CD4-positive, alpha-beta T cell treated with Interleukin-10 for 1 hour (primary cell): ENCODE data around the gene MIOX.
A peak's percentile ranks its signal among the peaks of the same experiment; 100 is the strongest.
"Not testable (repeated sequence)": the region's sequence is repeated elsewhere in the genome, so short reads cannot be mapped to it uniquely, and the experiment has no call there.

Source experiments
- DNase-seq: peaks from one replicate; pipeline ENCODE4 v3.0.0-alpha.2; 2020

The MIOX gene

DNA sequence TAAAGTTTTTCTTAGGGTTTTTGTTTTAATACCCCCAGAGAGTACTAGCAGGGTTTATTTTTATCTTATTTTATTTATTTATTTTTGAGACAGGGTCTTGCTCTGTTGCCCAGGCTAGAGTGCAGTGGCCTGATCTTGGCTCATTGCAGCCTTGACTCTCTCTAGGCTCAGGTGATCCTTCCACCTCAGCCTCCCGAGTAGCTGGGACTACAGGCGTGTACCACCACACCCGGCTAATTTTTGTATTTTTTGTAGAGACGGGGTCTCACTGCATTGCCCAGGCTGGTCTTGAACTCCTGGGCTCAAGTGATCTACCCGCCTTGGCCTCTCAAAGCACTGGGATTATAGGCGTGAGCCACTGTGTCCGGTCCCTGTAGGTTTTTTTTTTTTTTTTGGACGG is 33.5 kb downstream of the MIOX start:
- not testable (repeated sequence) for DNase-seq

DNA sequence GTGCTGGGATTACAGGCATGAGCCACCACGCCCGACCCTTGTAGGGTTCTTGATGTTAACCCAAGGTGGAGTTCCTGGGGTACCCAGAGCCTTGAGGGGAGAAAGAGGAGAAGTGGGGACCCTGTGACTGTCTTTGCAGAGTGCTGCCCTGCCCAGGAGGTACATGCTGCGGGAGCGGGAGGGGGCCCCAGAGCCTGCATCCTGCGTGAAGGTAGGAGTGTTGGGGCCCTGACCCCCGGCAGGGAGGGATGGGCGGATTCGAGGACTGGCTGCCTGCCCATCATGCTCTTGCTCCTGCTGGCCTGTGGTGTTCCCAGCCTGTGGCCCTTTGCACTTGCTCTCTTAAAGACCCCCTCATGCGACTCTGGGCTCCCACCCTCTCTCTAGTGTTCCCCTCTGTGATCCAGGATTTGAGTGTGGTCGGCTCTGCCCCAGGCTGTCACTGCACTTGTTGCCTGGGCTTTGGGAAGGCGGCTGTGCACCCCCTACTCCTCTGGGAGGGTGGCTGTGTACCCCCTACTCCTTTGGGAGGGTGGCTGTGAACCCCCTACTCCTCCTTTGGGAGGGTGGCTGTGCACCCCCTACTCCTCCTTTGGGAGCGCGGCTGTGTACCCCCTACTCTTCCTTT is 34.3 kb downstream of the MIOX start:
- no peak for DNase-seq

DNA sequence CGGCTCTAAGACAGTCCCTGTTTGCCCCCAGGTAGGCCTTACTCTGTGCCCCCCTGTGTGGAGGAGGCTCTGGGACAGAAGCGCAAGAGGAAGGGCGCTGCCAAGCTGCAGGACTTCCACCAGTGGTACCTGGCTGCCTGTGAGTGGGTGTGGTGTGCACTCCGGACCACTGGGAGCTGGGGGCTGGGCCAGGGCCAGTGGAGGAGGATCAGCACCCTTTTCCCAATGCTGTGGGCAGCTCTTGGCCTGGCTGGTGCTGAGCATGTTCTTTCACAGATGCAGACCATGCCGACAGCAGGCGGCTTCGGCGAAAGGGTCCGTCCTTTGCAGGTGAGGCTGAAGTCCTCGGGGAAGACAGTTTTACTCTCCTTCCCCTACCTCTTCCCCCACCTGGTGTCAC is 35.1 kb downstream of the MIOX start:
- DNase-seq: no peak

DNA sequence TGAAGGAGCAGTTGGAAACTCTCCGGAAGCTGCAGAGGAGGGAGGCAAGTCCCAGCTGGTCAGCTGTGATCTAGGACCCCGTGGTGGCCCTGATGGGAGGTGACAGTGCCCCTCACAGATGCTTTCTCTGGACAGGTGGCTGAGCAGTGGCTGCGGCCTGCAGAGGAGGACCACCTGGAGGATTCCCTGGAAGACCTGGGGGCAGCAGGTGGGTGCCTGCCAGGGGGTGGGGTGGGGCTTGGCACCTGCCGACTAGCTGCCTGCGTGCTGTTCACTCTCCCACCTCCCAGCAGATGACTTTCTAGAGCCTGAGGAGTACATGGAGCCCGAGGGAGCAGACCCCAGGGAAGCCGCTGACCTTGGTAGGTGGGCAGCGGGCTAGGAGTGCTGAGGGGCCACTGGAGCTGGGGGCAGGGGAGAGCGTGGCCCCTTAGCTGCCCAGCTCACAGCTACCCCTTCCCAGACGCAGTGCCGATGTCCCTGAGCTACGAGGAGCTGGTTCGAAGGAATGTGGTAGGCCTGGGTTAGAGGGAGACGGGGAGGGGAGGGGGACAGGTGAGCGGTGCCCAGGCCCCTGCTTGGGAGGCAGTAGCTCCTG is 35.6 kb downstream of the MIOX start:
- no peak for DNase-seq

DNA sequence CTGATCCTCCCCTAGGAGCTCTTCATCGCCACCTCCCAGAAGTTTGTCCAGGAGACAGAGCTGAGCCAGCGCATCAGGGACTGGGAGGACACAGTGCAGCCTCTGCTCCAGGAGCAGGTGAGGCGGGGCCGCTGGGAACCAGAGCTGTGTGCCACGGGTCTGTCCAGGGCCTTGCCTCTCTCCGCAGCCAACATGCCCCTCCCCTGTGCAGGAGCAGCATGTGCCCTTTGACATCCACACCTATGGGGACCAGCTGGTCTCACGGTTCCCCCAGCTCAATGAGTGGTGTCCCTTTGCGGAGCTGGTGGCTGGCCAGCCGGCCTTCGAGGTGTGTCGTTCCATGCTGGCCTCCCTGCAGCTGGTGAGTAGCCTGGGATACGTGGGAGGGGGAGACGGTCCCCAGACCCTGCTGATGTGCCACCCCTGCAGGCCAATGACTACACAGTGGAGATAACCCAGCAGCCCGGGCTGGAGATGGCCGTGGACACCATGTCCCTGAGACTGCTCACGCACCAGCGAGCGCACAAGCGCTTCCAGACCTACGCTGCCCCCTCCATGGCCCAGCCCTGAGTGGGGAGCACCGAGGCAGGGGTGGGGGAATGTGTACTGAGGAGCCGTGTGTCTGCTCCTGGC is 36.3 kb downstream of the MIOX start:
- DNase-seq: no peak

DNA sequence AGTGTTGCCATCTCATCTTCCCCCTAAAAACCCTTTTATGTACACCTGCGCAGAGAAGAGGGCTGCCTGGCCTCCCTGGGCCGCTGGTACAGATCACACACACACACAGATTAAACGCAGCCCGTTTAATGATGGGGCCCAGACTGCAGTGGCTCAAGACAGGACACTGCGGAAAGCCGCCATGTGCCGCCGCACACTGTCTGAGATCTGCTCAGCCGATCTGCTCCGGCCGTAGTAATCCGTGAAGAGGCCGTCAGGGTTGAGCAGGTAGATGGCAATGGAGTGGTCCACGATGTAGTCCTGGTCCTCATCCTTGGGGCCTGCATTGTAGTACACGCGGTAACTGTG is 36.8 kb downstream of the MIOX start:
- DNase-seq: no peak

DNA sequence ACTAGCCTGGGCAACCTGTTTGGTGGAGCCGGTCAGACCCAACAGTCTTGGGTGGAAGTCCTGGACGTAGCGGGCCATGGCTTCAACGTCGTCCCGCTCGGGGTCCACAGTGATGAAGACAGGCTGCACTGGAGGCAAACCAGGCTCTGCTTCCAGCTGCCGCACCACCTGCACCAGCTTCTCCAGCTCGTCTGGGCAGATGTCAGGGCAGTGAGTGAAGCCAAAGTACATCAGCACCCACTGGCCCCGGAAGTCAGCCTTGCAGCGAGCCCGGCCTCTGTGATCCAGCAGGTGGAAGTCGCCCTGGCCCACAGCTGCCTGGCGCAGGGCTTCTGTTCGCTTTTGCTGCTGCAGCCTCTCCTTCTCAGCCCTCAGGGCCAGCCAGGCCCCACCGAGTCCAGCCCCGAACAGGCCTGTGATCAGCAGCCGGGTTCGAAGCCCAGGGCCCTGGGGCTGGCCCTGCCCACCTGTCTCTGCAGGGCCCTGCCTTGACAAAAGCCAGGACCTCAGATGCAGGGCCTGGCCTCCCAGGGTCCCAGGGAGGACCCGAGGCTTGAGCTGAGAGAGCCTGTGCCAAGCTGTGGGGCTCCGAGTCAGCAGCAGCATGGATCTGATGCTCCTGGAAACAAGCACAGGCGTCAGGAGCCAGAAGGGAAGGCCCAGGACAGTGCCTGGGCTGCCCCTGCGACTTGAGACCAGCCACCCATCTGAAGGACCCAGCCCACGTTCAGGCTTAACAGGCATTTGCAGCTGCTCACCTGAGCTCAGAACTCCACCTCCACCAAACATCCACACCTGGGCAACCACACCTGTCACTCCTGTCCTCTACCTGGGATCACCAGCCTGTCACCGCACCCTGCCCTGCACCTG is 37.4 kb downstream of the MIOX start:
- no peak for DNase-seq

DNA sequence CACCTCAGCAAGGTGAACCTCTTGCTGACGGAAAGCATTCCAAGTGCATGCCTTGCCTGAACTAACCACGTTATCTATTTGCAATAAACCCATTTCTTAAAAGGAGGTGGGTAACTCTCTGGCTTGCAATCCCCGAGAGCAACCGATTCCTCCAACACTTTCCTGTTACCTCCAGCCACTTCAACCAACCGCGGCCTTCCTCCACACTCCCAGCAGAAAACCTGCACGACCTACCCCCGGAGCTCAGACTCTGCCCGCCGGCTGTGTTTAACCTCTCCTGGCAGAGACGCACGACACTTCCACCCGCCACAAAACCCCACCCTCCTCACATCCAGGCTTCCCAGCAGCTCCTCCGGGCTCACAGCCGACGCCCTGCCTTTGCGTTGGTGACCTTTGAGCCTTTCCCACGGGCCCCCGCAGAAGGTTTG is 38.0 kb downstream of the MIOX start:
- no peak for DNase-seq

DNA sequence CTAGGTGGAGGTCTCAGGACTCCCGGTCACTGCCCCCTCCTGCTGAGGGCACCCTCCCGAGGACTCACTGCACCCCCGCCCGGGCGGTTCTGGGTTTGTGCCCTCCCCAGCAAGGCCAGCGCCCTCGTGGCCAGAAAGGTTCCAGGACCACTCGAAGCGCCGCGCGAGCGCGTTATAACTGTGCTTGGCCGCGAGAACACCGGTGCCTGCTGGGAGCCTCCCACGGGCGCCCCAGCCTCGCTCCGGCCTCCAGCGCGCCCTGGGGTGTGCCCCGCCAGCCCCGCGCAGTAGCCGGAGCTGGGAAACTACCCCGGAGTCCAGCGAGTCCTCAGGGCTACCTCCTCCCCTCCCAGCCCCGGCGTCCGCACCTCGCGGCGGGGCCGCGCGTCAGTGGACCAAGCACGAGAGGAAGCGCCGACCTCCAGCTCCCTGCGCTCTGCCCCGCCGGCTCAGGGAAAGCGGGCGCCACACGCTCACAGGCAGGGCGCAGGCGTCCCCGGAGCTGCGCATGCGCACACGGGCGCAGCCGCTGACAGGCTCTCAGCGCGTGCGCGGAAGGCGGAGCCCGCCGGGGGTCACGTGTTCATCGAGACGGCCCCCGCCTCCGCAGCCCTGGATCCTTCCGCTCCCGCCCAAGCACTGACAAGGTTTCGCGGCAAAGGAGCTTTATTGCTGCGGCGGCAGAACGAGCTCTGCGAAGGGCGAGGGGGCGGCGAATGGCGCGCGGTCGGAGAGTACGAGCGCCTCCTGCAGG is 38.6 kb downstream of the MIOX start, which contains the start of gene SCO2:
TSS of gene SCO2 (minus strand) at position 495 of the 754 bp plus-strand sequence. CDS start 1,187 bp downstream, outside the sequence.
- DNase-seq: peak; percentile 98

DNA sequence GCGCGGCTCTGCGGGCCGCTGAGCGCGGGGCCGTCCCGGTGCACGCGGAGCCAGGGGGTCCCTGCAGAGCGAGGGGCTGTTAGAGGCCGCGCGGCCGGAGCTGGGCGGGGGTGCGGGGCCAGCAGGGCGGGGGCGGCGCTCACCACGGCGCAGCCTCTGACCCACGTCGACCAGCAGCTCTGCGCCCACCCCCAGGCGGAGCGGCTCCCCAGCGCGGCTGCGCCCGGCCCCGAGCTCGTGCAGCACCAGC is 39.1 kb downstream of the MIOX start:
- no peak for DNase-seq

DNA sequence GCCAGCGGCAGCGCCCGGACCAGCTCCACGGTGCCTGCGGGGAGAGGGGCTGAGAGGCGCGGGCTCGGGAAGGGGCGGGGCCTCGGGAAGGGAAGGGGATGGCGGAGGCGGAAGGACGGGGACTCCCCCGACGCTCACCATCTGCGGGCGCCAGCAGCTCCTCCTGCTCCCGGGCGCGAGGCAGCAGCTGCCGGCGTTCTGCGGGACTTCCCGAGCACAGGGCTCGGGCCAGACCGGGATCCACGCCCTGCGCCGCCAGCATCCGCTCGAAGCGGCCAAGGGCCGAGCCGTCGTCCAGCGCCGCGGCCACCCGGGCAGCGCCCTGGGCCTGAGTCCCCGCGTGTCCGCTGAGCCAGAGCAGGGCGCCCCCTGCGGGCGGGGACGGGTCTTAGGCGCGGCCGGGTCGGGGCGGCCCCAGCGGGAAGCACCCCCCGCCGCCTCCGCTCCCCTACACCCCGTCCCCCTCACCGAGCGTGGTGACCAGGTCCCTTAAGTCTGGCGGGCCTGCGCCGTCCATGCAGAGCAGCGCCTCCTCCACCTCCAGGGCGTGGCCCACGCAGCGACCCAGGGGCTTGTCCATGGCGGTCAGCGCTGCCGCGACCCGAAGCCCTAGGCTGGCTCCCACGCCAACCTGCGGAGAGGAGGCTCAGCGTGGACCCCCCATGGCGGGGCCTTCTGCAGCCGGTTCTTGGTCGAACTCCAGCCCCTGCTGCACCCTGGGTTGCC is 39.6 kb downstream of the MIOX start:
- peak; percentile 89 for DNase-seq

DNA sequence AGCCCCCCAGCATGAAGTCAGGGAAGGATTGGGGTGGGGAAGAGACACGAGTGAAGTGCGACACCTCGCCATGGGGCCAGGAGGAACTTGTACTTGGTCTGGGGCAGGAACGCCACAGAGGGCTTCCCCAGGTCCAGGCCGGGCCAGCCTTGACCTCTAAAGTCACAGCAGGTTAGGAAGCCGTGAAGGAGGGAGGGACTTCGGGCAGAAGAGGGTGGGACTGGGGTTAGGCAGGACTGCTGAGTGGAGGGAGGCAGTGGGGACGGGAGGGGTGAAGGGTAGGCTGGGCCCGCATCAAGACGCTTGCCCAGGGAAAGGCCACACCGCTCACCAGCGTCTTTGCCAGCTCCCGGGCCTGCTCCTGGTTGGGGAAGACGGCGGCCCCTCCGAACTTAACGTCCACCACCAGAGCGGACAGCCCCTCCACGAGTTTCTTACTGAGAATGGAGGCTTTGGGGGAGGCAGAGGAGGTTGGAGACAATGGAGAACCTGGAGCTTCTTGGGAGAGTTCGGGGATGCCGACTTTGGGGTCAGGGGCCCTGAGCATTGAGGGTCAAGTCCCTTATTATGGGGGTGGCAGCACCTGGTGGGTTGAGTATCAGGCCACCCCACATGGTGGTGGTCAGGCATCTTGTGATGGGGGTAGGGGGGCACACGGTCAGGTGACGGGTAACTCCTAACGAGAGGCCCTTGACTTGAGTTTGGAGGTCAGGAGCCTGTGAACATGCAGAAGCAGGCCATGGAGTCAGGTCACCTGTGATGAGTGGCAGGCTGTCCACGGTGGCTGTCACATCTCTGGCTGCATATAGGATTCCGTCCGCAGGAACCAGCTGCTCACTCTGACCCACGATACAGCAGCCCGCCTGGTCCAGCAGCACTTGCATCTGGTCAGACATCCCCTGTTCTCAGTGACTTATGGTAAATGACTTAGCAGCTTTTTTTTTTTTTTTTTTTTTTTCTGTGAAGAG is 40.5 kb downstream of the MIOX start:
- DNase-seq: peak; percentile 62

DNA sequence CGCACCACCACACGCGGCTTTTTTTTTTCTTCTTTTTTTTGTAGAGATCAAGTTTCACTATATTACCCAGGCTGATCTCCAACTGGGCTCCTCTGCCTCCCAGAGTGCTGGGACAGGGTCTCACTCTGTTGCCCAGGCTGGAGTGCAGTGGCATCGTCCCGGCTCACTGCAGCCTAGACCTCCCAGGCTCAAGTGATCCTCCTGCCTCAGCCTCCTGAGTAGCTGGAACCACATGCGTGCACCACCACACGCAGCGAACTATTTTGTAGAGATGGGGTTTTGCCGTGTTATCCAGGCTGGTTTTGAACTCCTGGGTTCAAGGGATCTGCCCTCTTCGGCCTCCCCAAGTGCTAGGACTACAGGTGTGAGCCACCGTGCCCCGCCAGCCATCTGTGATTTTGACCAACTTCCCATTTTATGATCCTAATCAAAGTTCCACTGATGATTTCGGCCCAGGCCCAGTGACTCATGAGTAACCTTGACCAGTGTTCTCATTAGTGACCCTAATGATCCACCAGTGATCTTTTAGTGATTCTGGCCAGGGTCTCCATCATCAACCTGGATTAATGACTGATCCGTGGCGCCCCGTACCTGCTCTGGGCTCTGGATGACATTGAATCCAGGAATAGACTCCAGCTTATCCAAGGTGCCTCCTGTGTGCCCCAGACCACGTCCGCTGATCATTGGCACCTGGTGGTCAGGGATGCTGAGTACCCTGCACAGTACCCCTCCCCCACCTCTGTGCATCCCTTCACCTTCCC is 41.4 kb downstream of the MIOX start:
- DNase-seq: no peak

DNA sequence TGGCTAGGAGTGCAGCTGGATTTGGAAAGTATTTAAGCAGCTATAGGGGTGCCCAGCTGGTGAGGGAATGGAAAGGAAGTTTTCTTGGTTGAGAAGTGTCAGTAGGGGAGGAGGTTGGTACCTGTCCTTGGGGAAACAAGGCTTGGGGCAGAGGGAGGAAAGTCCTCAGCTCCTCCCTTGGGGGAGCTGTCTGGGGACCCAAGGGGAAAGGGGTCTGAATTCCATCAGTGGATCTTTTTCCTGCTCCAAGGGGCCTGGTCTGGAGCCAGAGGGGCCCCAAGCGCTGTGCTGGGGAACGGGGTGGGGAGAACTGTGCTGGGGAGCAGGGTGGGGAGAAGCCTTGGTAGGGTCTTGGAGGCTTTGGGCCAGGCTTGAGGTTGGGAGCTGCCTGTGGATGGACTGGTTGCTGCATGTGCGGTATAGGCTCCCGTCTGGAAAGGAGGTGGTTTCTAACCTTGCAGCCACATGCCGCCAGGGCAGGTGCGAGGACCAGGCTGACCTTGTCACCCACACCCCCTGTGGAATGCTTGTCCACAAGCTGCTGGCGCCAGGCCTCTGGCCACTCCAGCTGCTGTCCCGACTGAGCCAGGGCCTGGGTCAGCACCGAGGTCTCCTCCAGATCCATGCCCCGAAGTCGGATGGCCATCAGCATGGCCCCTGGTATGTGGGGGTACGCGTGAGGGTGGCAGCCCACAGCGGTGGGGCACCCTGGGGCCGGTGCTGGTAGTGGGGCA is 42.2 kb downstream of the MIOX start:
- DNase-seq: no peak

DNA sequence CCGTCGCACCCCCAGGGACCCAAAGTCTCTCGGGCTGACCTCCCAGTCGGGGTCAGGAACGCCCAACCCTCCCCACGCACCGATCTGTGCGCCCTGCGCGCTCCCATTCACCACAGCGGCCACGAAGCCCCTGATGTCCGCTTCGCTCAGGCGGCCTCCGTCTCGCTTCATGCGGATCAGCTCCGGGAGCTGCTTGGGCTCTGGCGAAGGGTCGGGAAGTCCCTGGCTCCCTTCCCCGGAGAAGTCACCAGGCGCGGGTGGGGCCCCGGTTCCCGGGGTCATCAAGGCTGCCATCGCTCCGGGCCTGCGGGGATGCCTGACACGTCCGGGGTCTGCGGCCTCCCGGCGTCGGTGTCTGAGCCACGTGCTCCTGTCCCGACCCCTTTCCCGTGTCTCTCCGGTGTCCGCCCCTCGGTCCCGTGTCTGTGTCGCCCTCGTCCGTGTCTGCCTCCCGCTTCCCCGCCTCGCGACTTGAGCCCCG is 42.8 kb downstream of the MIOX start:
- no peak for DNase-seq

DNA sequence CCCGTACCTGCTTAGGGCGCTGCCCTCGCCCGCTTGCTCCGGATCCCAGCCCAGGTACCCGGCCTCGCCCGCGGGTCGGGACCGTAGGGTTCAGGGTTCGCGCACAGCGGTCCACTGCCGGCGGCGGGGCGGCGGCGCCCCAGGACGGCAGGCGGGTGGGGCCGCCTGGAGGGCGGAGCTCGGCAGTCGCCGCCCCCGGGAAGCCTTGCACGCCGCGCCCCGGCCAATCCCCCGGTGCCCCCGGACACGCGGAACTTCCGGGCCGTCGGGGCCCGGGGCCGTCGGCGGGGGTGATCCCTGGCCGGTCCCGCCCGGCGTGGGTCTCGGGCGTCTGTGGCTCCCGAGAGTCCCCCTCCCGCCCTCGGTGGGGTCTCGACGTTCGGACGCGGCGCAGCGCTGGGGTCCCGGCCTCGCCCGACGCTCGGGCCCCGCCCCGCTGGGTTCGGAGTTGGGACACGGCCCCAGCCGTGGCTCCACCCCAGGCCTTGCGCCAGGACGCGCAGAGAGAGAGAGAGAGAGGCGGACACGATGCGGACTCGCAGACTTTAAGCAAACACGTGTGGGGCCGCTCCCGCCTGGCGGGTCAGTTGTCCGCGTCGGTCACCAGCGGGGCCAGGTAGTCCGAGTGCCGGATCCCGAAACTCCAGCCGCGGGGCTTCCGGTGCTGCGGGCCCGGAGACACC is 43.4 kb downstream of the MIOX start, which contains the start of gene TYMP:
TSS of gene TYMP (minus strand) at position 116 of the 683 bp plus-strand sequence. CDS start 303 bp downstream, outside the sequence.
- peak; percentile 80 for DNase-seq

DNA sequence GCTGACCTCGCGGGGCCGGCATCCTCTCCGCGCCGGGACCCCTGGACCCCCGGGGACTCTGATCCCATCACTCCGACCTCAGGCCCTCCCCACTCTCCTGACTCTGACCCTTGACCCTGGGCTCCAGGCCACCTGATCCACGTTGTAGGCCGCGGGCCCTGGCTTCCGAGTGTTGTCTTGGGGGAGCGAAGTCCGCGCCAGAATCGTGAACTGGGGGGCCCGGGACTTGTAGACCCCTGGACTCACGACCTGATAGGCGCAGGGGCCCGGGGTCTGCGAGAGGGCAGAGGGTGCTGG is 43.9 kb downstream of the MIOX start:
- DNase-seq: no peak

DNA sequence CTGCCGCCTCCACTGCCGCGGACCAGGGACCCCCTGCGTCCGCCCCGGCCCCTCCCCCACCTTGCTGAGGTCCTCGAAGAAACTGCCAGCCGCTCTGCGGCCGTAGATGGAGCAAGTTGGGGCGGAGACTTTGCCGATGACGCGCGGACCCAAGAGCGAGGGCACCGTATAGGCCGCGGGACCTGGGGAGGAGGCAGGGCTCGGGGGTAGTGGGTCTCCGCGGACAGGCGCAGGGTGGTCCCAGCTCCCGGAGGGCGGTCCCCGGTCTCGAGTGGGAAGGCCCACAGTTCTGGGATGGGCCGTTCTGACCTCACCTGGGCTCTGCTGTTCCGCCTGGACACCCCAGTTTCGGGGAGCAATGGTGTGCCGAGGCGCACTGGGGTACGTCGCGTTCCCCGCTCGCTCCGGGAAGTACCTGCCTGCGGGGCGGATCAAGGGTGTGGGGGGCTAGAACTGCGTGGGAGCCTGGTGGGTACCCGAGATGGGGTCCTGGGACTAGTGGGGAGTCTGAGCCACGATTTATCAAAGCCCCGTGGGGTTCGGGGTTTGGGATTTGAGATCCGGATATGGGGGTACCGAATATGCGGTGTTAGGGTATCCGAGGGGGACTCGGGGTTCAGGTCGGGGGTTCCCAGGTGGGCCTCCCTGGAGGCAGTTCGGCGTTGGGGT is 44.4 kb downstream of the MIOX start:
- peak; percentile 88 for DNase-seq
